Inflammatory macrophage treated with lipopolysaccharide for 4 hours (primary cell): ENCODE measurements around the gene RMND5A.
"Not testable (repeated sequence)": the region's sequence is repeated elsewhere in the genome, so short reads cannot be mapped to it uniquely, and the experiment has no call there.

Experiments used
- DNase-seq: peaks from one replicate; pipeline ENCODE4 v3.0.0-alpha.2; 2020

RMND5A gene

DNA sequence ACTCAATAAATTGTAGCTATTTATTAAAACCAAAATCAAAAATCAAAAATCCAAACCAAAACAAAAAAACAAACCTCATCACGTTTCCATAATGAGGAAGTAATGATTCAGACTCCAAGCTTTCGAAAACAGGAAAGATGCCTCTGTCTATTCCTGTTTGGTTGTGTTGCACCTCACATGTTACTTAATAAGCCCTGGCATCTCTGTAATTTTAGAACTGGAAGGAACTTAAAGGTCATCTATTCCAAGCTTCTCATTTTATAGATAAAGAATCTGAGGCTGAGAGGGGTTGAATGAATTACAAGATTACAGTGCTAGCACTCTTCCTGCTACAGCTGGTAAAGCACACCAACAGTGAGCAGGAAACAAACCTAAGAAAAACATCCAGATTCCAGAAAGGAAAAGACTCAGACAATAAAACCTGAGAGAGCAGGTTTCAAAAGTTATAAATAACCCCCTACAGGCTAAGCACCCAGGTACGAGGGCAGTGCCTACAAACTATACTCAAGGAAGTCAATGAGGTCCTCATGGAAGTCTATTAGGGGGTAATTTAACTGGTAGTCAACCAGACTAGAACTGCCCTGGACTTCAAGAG is 5.4 kb upstream of the RMND5A start:
- DNase-seq = not testable (repeated sequence)

DNA sequence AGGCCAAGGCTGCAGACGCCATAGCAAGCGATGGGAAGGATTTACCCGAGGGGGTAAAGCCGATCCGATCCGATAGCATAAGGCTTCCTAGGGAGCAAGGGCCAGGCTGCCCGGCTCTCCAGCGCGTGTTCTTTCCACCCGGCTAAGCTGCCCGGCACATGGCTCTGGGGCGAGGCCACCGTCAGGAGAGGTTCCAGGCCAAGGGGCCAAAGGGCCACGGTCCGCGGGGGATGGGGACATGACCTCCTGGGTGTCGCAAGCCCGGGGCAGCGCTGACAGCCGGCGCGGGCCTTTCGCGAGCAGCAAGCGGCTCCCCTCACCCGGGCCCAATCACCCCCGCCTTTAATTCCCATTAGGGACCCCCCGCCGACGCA is 841 bp upstream of the RMND5A start:
- DNase-seq = not testable (repeated sequence)

DNA sequence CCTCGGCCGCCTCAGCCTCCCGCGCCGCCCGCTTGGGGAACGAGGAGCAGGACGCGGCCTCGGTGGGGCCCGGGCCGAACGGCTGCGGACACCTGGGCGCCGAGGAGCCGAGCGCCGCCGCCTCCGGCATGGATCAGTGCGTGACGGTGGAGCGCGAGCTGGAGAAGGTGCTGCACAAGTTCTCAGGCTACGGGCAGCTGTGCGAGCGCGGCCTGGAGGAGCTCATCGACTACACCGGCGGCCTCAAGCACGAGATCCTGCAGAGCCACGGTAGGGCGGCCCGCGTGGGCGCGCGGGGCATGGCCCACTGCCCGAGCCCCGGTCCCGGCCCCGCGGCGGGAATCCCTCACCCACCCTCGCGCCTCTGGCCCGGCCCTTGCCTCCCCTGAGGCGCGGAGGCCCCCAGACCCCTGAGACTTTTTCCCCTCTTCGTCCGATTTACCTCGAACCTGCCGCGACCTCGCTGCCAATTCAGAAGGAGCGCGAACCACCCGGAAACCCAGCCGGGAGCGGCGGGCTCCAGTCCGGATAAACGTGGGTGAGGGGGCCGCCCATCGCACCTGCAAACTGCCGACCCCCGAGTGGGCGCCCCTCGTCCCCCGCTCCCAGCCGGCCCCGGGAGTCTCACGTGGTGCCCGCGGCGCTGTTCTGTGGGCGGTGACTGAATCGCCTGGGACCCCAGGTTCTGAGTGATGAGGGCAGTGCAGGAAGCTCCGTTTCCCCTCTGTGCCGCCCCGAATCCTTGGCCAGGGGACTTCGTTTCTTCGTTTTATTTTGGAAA is 639 bp downstream of the RMND5A start:
- DNase-seq = peak; percentile 31

DNA sequence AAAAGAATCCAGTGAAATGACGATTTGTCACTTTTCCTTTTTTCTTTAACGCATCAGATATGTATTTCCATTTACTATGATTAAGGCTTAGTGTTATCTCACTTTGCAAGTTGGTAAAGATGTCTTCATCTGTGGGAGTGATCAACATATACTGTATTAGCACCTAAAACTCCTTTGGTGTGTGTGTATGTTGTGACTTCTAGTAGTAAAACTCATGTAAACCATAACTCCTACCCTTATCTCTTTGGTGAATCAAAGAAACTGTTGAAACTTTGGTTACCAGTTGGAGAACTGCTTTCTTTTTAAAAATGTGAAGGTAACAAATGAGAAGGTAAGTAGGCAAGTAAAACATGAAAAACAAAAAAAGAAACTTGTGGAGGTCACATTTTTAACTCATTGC is 5.6 kb downstream of the RMND5A start:
- DNase-seq = not testable (repeated sequence)

DNA sequence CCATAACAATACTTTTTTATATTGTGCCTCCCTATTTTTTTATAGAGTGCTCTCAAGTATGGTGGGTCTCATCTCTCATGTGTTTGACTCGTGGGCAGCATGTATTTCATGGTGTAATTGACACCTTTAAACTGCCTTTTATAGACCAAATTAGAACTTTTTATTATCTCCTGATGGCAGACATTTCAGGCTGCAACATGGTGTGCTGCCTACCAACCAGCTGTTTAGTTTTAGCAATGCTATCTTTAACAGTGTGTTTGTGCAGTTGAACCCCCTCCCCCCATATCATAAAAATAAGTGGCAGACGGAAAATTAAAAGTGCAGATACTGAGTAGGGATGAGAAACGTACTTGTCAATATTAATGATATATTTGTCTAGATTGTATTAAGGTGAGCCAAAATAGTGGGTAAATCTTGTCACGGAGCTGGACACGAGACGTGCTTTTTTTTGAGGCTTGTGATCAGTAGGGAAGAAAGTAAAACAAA is 12.0 kb downstream of the RMND5A start:
- not testable (repeated sequence) for DNase-seq

DNA sequence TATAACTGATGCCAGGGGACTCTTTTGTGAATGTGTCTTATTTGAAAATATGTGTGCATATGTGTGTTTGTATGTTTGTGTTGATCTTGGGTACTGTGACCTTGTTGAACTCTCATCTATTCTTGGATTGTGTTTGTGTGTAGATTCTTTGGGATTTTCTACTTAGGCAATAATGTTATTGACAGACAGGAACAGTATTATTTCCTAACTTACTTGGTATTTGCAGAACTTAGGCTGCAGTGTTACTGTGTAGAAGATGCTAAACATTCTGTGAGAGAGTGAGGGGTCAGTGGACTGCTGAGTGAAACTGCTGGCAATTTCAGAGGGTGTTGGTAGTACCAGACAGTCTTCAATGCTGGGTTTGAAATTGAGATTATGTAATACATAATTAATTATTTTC is 12.7 kb downstream of the RMND5A start:
- not testable (repeated sequence) for DNase-seq

DNA sequence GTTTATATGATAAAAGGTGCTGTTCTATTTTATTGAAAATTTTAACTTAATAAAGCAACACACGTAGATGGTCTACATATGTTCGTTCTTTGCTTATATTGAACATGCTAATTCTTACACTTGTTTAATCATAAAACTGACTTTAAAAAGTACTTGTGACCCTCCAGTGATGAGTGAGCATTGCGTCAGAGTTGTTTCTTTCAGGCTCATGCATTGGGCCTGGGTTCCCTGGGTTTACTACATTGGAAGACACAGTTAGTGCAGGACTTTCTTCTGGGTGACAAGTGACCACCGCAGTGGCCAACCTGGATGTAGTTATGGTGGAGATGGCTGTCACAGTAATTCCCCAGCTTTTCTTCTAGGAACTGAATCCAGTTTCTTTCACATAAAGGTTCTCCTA is 13.4 kb downstream of the RMND5A start:
- not testable (repeated sequence) for DNase-seq

DNA sequence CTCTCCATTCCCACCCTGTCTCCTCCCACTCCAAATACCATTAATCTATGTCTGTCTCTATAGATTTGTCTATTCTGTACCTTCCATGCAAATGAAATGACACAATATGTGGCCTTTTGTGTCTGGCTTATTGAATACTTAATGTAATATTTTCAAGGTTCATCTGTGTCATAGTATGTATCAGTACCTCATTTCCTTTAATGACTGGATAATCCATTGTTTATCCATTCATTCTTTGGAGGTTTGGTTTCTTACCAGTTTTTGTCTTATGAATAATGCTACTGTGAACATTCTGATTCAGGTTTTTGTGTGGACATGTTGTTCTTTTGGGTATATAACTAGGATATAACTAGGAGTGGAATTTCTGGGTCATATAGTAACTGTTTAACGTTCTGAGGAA is 14.8 kb downstream of the RMND5A start:
- DNase-seq = not testable (repeated sequence)

DNA sequence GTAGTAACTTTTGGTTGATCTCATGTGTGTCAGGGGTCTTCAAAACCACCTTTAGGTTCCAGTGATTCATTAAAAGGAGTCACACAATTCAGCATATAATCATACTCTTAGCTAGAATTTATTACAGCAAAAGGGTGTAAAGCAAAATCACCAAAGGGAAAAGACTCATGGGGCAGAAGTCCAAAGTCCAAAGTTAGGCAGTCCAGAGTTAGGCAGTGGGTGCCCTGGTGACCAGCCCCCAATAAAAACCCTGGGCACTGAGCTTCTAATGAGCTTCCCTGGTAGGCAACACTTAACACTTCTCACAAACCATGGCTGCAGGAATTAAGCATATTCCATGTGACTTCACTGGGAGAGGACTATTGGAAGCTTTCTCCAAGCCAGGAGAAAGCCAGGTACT is 19.4 kb downstream of the RMND5A start:
- not testable (repeated sequence) for DNase-seq

DNA sequence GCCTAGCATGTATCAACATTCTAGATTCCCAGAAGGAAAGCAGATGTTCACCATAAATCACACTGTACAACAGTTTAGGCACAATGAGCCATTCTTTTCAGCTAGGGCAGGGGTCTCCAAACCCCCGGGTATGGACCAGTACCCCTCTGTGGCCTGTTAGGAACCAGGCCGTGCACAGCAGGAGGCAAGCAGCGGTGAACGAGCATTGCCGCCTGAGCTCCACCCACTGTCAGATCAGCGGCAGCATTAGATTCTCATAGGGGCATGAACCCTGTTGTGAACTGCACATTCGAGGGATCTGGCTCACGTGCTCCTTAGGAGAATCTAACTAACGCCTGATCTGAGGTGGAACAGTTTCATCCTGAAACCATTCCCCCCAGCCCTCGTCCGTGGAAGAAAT is 19.8 kb downstream of the RMND5A start:
- not testable (repeated sequence) for DNase-seq

DNA sequence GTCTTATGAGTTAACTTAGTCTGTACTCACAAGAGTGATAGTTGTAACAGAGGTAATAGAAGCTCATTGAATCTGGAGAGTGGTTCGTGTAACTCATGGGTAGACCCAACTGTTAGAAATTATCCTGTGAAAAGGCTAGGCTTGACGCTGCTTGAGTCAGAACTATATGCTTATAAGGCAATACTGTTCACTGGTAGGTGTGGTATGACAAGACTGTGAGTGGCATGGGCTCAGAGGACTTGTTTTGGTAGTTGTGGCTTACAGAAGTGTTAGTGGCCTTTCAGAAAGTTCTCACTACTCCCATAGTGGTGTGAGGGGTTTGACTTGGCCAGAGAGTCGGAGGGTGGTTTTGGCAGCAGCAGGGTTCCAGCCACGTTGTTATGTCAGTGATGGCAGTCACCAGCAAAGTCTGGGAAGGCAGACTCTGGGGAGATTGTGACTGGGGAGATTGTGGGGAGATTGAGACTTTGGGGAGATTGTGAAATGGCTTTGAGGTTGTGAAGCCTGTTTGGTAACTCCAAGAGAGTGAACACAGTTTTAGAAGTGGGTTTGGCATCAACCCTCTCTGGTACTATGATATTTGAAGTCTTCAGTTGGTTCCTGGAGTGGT is 21.9 kb downstream of the RMND5A start:
- DNase-seq = not testable (repeated sequence)

DNA sequence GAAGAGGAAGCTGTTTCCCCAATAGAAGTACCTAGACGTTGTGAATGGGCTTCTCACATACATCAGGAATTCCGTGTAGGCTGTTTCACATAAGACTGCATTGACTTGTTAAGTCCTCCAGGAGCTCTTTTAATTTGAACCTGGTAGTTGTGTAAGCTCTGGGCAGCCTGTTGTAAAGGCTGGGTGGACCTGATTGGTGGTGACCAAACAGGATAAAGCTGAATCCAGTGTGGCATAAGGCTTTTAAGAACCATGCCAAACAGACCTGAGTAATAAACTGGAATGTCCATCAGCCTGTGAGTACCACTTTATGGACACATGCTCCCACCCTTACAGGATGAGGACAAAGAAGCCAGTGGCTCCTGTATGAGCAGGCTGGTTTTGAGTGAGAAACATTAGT is 24.1 kb downstream of the RMND5A start:
- DNase-seq = no peak

DNA sequence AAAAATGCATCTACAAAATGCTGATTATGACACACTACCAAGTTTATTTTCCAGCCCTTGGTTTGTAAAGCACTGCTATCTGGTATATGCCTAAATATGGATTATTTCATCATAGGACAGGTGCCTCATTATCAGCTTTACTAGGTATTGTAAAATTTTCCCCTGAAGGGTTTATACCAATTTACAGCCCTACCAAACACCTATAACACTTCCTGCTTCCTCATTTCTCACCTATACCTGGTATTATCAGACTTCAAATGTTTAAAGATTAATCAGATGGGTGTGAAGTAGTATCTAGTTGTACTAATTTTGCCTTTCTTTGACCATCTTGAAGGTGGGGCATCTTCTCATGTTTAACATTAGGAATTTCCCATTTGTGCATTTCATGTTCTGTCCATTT is 26.8 kb downstream of the RMND5A start:
- no peak for DNase-seq

DNA sequence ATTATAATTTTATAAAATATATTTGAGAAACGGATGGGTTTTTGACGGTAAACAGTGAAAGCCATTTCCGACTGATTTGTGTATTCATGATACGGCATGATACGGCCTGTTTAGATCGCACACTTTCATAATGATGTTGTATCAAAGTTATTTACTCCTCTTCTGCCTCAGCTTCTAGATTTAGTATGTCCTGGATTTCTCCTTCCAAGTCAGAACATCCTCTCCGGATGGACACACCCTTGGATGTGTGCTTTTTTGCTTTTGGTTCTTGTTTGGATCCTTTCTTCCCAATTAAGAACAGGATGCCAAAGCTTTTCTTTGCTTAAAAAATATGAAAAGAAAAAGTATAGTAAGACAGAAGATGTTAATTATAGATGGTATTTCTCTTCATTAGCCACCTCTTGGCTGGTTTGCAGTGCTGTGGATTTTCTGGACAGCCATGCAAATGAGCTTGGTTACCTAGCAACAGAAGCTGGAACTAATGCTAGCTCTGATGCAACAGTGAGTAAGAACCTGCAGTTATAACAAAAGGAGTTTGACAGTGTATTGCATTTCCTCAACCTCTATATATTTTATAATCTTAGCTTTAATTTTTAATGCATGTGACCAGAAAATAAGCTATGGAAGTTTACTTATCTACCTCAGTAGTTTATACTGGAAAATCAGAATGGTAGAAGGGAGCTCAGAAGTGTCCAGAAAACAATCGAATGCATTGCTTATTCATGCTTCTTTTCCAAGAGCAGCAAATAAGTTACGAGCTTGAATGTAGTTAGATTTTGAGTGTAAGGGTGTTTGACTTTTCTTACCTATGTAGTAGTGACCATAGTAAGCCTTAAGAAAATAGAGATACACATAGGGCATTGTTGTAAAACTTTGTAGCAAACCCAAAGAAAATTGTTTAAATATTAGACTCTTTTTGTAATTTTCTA is 27.9 kb downstream of the RMND5A start:
- peak; percentile 76 for DNase-seq

DNA sequence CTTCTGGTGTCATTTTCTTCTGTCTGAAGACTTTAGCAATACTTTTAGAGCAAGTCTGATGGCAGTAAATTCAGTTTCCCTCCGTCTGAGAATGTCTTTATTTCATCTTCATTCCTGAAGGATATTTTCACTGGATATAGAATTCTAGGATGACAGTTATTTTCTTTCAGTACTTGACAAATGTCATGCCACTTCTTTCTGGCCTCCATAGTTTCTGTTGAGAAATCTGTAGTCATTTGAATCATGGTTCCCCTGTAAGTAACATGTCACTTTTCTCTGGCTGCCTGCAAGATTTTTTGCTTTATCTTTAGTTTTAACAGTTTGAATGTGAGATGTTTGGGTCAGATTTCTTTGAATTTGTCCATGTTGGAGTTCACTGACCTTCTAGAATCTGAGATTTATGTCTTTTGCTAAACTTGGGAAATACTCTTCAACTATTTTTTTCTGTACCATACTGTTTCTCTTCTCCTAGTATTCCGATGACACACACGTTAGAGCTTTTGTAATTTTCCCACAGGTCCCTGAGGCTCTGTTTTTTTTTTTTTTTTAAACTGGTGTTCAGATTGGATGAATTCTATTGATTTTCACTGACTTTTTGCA is 30.2 kb downstream of the RMND5A start:
- DNase-seq = no peak

DNA sequence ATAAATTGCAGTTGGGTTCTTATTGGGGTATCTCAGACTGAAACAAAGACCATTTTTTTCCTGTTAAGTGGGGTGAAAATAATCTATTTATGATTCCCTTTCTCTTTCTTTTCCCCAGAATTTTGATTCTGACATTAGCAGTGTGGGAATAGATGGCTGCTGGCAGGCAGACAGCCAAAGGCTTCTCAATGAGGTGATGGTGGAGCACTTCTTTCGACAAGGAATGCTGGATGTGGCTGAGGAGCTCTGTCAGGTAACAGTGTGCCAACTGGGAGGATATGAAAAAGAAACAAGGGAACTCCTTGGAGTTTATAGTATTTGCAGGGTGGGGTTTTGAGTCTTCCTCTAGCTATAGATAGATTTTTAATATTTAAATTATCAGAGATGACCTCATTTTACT is 31.7 kb downstream of the RMND5A start:
- DNase-seq = no peak

DNA sequence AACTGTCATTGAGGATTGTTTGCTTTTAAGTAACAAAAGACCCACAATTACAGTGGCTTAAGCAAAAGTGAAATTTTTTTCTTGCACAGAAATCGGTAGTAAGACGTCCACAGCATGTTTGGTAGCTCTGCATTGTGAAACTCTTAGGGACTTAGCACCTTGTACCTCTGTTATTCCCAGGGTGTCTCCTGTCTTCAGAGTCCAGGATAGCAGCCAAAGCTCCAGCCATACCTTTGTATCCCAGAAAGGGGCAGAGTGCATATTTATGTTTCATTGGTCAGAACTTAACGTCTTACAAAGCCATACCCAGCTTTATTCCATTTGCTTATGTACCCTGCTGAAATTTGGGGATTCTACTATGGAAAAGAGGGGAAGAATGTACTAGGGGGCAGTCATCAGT is 32.8 kb downstream of the RMND5A start:
- DNase-seq = no peak

DNA sequence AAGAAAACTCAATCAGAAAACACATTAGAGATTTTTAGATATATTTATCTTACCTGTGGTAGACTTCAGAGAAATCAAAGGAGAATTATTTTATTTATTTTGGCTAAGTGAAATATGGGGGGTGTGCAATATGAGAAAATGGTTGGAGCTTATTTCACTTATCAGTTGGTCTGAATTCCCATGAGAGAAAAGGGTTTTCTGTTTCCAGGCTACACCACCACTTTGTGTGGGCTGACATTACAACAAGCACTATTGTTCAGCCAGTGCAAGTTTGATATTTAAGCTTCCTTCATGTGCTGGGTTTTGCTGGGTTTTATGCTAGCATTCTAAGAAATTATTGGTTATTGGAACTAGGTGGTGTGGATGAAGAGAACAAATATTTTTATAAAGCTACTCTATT is 33.5 kb downstream of the RMND5A start:
- no peak for DNase-seq

DNA sequence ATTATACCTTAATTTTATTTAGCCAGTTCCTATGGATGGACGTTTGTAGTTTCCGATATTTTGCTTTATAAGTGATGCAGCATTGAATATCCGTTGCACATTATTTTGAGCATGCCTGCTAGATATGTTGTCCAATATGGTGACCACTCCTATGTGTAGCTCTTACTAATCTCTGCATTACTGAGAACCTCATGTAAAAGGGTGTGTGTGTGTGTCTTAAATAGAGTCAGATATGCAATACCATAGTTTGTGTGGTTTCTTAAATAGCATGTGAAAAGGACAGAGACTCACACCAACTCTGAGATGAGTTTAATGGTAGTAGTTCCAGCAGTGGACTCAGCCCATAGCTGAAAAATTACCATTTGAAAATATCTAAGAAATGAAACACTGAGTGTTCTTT is 38.3 kb downstream of the RMND5A start:
- DNase-seq = no peak

DNA sequence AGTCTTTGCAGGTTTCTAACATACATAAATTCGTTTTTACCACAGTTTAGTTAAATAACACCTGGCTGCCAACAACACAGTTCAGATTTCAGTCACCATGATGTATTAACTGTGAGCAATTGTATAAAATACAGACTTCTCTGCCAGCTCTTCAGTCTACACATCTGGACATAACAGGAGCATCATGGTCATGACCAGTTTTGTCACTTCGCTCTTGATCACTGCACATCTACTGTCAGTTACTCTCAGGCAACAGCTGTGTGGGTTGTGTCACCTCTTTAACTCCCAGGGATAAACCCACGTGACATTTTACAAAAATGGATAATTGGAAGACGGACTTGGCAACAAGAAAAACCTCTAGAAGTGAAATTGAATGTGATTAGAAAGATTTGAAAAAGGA is 40.3 kb downstream of the RMND5A start:
- DNase-seq = no peak

DNA sequence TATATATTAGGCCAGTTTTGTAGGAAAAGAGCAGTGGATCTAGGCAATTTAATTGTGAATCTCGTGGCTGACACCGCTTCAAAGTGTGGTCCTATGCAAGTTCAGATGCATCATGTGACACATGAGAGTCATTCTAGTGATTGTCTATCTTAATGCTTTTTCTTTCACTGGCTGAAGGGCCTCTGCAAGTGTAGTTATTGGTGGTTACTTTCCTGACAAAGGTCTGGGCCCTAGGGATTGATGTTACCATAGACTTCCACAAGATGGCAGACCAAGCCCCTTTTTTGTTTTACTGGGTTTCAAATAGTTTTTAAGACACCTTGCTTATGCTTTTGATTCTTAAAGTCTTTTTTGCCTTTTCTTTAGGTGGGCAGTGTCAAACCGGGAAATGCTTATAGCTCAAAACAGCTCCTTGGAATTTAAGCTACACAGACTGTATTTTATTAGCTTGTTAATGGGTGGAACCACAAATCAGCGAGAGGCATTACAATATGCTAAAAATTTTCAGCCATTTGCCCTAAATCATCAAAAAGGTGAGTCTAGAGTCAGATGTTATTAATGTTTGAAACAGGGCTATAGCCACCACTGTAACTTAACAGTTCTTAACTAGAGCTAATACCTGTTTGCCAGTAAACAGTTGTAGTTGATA is 44.7 kb downstream of the RMND5A start:
- peak; percentile 37 for DNase-seq

DNA sequence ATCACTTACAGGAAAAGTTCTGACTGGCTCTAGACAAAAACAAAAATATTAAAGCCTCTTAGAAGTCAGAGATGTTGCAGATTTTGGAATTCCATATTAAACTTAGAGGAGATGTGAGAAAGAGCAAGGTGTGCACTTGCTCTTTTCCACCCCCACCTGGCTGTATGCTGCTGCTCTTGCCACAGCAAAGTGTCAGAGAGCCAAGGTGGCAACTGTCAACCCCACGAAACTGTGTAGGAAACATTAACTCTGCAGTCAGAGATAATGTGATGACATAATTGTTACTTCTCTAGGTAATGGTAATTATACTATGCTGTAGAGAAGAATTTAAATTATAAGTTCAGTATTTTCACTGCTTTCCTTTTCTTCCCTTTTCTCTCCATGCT is 45.2 kb downstream of the RMND5A start:
- no peak for DNase-seq
